SK-N-SH treated with all-trans-retinoic acid at 6 μM for 48 hours (cell line): ENCODE data around the gene THSD1.

Experiments used
- ATAC-seq: fragments of 200-7000 bp; cut with Tn5 transposase; 3 replicates; pipeline ENCODE4 v1.9.1; 2020; ENCODE audit warnings: mild to moderate bottlenecking, moderate library complexity
- ARNTL ChIP-seq: fragments of 450-650 bp; formaldehyde crosslinking; IDR thresholded peaks from 2 replicates; pipeline ENCODE4 v1.5.0; 2020; ENCODE audit warnings: low read depth, mild to moderate bottlenecking, moderate library complexity, borderline replicate concordance
- BACH2 ChIP-seq: fragments of 250-450 bp; sonication (Bioruptor Pico); IDR thresholded peaks from 2 replicates; pipeline ENCODE4 v1.9.0; 2021; ENCODE audit warnings: mild to moderate bottlenecking, borderline replicate concordance
- CSDC2 ChIP-seq: fragments of 250-450 bp; sonication (Bioruptor Pico); IDR thresholded peaks from 2 replicates; pipeline ENCODE4 v1.5.0; 2020; ENCODE audit warnings: mild to moderate bottlenecking, moderate library complexity
- ESRRG ChIP-seq: fragments of 250-450 bp; sonication (Bioruptor Pico); IDR thresholded peaks from 2 replicates; pipeline ENCODE4 v1.6.1; 2021; ENCODE audit warnings: mild to moderate bottlenecking
- GLIS3 ChIP-seq: fragments of 250-450 bp; sonication (Bioruptor Pico); IDR thresholded peaks from 2 replicates; pipeline ENCODE4 v1.5.0; 2020; ENCODE audit warnings: mild to moderate bottlenecking, moderate library complexity
- ISL1 ChIP-seq: fragments of 250-450 bp; sonication (Bioruptor Pico); IDR thresholded peaks from 2 replicates; pipeline ENCODE4 v2.1.2; 2022; ENCODE audit warnings: mild to moderate bottlenecking, moderate library complexity
- OSR1 ChIP-seq: fragments of 250-450 bp; sonication (Bioruptor Pico); IDR thresholded peaks from 2 replicates; pipeline ENCODE4 v1.8.0; 2022; ENCODE audit warnings: moderate library complexity, mild to moderate bottlenecking, inconsistent platforms
- PPARA ChIP-seq: fragments of 250-450 bp; sonication (Bioruptor Pico); IDR thresholded peaks from 2 replicates; pipeline ENCODE4 v1.5.0; 2020; ENCODE audit warnings: mild to moderate bottlenecking, borderline replicate concordance
- RARB ChIP-seq: fragments of 250-450 bp; sonication (Bioruptor Pico); IDR thresholded peaks from 2 replicates; pipeline ENCODE4 v1.8.0; 2021; ENCODE audit warnings: mild to moderate bottlenecking, moderate library complexity
- SNAI2 ChIP-seq: fragments of 250-450 bp; sonication (Bioruptor Pico); IDR thresholded peaks from 2 replicates; pipeline ENCODE4 v1.5.0; 2020; ENCODE audit warnings: mild to moderate bottlenecking, moderate library complexity
- TCF4 ChIP-seq: fragments of 250-450 bp; sonication (Bioruptor Pico); IDR thresholded peaks from 2 replicates; pipeline ENCODE4 v1.8.0; 2021; ENCODE audit warnings: mild to moderate bottlenecking, moderate library complexity, borderline replicate concordance
- TOX ChIP-seq: fragments of 250-450 bp; sonication (Bioruptor Pico); IDR thresholded peaks from 2 replicates; pipeline ENCODE4 v1.8.0; 2021; ENCODE audit warnings: mild to moderate bottlenecking, moderate library complexity, borderline replicate concordance
- ZFP3 ChIP-seq: fragments of 250-450 bp; sonication (Bioruptor Pico); IDR thresholded peaks from 2 replicates; pipeline ENCODE4 v1.5.0; 2020; ENCODE audit warnings: mild to moderate bottlenecking, moderate library complexity
- ZFP30 ChIP-seq: fragments of 450-650 bp; formaldehyde crosslinking; IDR thresholded peaks from 2 replicates; pipeline ENCODE4 v1.5.0; 2022; ENCODE audit warnings: mild to moderate bottlenecking, moderate library complexity
- ZNF565 ChIP-seq: fragments of 450-650 bp; formaldehyde crosslinking; conservative IDR thresholded peaks from 2 replicates; pipeline ENCODE4 v1.5.0; 2020; ENCODE audit warnings: low read depth, mild to moderate bottlenecking, moderate library complexity
- ZNF70 ChIP-seq: fragments of 450-650 bp; formaldehyde crosslinking; IDR thresholded peaks from 2 replicates; pipeline ENCODE4 v1.5.0; 2020; ENCODE audit warnings: mild to moderate bottlenecking, moderate library complexity
- ZNF8 ChIP-seq: fragments of 450-650 bp; formaldehyde crosslinking; IDR thresholded peaks from 2 replicates; pipeline ENCODE4 v1.5.0; 2020; ENCODE audit warnings: mild to moderate bottlenecking, moderate library complexity
- TF ChIP-seq, protein P1 (sequence below): fragments of 250-450 bp; sonication (Bioruptor Pico); IDR thresholded peaks from 2 replicates; pipeline ENCODE4 v1.8.0; 2021; ENCODE audit warnings: low read depth, mild to moderate bottlenecking, moderate library complexity, borderline replicate concordance
- TF ChIP-seq, protein P2 (sequence below): fragments of 250-450 bp; sonication (Bioruptor Pico); IDR thresholded peaks from 2 replicates; pipeline ENCODE4 v1.5.1; 2020; ENCODE audit warnings: low read depth, mild to moderate bottlenecking, moderate library complexity
- TF ChIP-seq, protein P3 (sequence below): fragments of 250-450 bp; sonication (Bioruptor Pico); IDR thresholded peaks from 2 replicates; pipeline ENCODE4 v1.8.0; 2020; ENCODE audit warnings: mild to moderate bottlenecking, moderate library complexity, borderline replicate concordance
- TF ChIP-seq, protein P4 (sequence below): fragments of 250-450 bp; sonication (Bioruptor Pico); IDR thresholded peaks from 2 replicates; pipeline ENCODE4 v1.5.0; 2020; ENCODE audit warnings: mild to moderate bottlenecking, moderate library complexity
- TF ChIP-seq, protein P5 (sequence below): fragments of 250-450 bp; sonication (Bioruptor Pico); IDR thresholded peaks from 2 replicates; pipeline ENCODE4 v1.5.1; 2021; ENCODE audit warnings: mild to moderate bottlenecking, moderate library complexity

The THSD1 gene

DNA sequence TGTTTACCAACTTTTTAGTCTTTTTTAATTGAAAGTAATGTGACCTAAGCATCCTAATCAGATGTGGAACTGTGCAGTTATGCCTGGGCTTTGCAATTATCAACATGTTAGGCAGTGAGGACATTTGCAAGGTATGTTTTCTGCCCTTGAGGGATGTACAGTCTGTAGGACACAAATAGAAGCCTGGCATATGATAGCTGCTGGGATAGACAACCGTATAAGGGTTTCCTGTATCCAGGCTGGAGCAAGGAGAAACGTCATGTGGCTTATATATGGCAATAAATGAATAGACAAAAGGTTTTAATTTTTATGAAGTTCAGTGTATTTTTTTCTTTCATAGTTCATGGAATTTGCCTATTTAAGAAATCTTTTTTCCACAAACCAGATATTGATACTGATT is 46.5 kb upstream of the THSD1 start:
- ATAC-seq: no peak
- TF ChIP-seq, protein P1, sequence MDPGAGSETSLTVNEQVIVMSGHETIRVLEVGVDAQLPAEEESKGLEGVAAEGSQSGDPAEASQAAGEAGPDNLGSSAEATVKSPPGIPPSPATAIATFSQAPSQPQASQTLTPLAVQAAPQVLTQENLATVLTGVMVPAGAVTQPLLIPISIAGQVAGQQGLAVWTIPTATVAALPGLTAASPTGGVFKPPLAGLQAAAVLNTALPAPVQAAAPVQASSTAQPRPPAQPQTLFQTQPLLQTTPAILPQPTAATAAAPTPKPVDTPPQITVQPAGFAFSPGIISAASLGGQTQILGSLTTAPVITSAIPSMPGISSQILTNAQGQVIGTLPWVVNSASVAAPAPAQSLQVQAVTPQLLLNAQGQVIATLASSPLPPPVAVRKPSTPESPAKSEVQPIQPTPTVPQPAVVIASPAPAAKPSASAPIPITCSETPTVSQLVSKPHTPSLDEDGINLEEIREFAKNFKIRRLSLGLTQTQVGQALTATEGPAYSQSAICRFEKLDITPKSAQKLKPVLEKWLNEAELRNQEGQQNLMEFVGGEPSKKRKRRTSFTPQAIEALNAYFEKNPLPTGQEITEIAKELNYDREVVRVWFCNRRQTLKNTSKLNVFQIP: no peak
- no peak for TF ChIP-seq ZNF565 (CRISPR knock-in tag)
- no peak for TF ChIP-seq OSR1 (CRISPR knock-in tag)
- no peak for TF ChIP-seq GLIS3 (CRISPR knock-in tag)
- TF ChIP-seq ZNF8: no peak
- no peak for TF ChIP-seq ZFP3 (CRISPR knock-in tag)
- TF ChIP-seq PPARA (CRISPR knock-in tag): no peak
- no peak for TF ChIP-seq ISL1 (CRISPR knock-in tag)
- no peak for TF ChIP-seq CSDC2 (CRISPR knock-in tag)
- TF ChIP-seq, protein P2, sequence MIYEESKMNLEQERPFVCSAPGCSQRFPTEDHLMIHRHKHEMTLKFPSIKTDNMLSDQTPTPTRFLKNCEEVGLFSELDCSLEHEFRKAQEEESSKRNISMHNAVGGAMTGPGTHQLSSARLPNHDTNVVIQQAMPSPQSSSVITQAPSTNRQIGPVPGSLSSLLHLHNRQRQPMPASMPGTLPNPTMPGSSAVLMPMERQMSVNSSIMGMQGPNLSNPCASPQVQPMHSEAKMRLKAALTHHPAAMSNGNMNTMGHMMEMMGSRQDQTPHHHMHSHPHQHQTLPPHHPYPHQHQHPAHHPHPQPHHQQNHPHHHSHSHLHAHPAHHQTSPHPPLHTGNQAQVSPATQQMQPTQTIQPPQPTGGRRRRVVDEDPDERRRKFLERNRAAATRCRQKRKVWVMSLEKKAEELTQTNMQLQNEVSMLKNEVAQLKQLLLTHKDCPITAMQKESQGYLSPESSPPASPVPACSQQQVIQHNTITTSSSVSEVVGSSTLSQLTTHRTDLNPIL: no peak
- TF ChIP-seq ESRRG (CRISPR knock-in tag): no peak
- TF ChIP-seq, protein P3, sequence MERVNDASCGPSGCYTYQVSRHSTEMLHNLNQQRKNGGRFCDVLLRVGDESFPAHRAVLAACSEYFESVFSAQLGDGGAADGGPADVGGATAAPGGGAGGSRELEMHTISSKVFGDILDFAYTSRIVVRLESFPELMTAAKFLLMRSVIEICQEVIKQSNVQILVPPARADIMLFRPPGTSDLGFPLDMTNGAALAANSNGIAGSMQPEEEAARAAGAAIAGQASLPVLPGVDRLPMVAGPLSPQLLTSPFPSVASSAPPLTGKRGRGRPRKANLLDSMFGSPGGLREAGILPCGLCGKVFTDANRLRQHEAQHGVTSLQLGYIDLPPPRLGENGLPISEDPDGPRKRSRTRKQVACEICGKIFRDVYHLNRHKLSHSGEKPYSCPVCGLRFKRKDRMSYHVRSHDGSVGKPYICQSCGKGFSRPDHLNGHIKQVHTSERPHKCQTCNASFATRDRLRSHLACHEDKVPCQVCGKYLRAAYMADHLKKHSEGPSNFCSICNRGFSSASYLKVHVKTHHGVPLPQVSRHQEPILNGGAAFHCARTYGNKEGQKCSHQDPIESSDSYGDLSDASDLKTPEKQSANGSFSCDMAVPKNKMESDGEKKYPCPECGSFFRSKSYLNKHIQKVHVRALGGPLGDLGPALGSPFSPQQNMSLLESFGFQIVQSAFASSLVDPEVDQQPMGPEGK (CRISPR knock-in tag): no peak
- TF ChIP-seq SNAI2 (CRISPR knock-in tag): no peak
- TF ChIP-seq TOX: no peak
- TF ChIP-seq ZNF70 (CRISPR knock-in tag): no peak

DNA sequence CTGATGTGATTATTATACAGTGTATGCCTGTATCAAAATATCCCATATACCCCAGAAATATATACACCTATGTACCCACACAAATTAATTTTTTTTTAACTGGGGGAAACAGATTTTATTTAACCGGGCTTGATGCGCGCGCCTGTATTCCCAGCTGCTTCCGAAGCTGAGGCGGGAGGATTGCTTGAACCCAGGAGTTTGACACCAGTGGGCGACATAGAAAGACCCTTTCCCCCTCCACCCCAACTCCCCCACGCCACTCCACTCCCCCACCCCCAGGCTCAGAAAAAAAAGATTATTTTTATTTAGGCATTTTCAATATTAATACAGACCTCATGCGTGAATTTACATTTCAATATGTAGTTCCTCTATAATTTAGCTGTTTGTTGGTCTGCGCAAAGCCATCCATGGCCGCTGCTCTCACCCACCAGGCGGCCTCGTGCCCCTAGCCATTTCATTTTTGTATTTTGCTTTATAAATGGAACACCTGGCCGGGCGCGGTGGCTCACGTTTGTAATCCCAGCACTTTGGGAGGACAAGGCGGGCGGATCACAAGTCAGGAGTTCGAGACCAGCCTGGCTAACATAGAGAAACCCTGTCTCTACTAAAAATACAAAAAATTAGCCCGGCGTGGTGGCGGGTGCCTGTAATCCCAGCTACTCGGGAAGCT is 45.3 kb upstream of the THSD1 start:
- no peak for ATAC-seq
- TF ChIP-seq OSR1 (CRISPR knock-in tag) (no peak), RARB (CRISPR knock-in tag) (no peak), BACH2 (CRISPR knock-in tag) (no peak), ZNF8 (no peak), CSDC2 (CRISPR knock-in tag) (no peak), TOX (no peak), GLIS3 (CRISPR knock-in tag) (no peak), ZNF565 (CRISPR knock-in tag) (no peak), TCF4 (CRISPR knock-in tag) (no peak)
- TF ChIP-seq, protein P4, sequence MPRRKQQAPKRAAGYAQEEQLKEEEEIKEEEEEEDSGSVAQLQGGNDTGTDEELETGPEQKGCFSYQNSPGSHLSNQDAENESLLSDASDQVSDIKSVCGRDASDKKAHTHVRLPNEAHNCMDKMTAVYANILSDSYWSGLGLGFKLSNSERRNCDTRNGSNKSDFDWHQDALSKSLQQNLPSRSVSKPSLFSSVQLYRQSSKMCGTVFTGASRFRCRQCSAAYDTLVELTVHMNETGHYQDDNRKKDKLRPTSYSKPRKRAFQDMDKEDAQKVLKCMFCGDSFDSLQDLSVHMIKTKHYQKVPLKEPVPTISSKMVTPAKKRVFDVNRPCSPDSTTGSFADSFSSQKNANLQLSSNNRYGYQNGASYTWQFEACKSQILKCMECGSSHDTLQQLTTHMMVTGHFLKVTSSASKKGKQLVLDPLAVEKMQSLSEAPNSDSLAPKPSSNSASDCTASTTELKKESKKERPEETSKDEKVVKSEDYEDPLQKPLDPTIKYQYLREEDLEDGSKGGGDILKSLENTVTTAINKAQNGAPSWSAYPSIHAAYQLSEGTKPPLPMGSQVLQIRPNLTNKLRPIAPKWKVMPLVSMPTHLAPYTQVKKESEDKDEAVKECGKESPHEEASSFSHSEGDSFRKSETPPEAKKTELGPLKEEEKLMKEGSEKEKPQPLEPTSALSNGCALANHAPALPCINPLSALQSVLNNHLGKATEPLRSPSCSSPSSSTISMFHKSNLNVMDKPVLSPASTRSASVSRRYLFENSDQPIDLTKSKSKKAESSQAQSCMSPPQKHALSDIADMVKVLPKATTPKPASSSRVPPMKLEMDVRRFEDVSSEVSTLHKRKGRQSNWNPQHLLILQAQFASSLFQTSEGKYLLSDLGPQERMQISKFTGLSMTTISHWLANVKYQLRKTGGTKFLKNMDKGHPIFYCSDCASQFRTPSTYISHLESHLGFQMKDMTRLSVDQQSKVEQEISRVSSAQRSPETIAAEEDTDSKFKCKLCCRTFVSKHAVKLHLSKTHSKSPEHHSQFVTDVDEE: no peak
- TF ChIP-seq, protein P1: no peak

DNA sequence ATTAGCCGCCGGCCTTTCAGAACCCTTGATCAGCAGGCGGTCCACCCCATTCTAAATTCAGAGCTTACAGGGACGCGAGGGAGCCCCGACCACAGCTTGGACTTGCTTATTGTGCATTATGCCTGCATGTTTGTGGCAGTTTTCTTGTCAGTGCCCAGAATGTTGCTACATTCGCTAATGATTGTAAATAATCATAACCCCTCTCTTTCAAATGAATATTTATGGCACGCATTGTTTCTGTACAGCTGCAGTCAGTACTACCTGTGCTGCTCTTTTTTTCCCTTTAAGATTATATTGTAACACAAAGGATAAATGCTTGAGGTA is 44.8 kb upstream of the THSD1 start:
- no peak for ATAC-seq
- TF ChIP-seq, protein P2: no peak
- TF ChIP-seq ZNF565 (CRISPR knock-in tag): no peak
- no peak for TF ChIP-seq OSR1 (CRISPR knock-in tag)
- TF ChIP-seq, protein P5, sequence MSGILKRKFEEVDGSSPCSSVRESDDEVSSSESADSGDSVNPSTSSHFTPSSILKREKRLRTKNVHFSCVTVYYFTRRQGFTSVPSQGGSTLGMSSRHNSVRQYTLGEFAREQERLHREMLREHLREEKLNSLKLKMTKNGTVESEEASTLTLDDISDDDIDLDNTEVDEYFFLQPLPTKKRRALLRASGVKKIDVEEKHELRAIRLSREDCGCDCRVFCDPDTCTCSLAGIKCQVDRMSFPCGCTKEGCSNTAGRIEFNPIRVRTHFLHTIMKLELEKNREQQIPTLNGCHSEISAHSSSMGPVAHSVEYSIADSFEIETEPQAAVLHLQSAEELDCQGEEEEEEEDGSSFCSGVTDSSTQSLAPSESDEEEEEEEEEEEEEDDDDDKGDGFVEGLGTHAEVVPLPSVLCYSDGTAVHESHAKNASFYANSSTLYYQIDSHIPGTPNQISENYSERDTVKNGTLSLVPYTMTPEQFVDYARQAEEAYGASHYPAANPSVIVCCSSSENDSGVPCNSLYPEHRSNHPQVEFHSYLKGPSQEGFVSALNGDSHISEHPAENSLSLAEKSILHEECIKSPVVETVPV: no peak
- TF ChIP-seq, protein P1: no peak
- TF ChIP-seq ESRRG (CRISPR knock-in tag): no peak
- TF ChIP-seq ARNTL (CRISPR knock-in tag): no peak
- TF ChIP-seq ZFP30 (CRISPR knock-in tag): no peak
- TF ChIP-seq ZNF70 (CRISPR knock-in tag): no peak
- no peak for TF ChIP-seq BACH2 (CRISPR knock-in tag)
